ENCODE data around the gene DTHD1. TPM values are rescaled to one million over a fixed set of nuclear protein-coding genes. Genes with fewer than 3 reads are reported as not detected.

DTHD1 gene
- total and polyA plus RNA-seq, 12 donors, result 0.03 to 0.61 (median 0.08) TPM; not detected in 7

- no peak for DNase-seq
- Histone ChIP-seq H3K4me3 (no peak overlapping the region), H3K27ac (no peak overlapping the region), H3K4me1 (replicated peaks in 1 of 2) (no peaks in the 10 kb centered on the region), H3K27me3 (no peaks in the 10 kb centered on the region), H3K9me3 (replicated peaks in 1 of 3) (no peaks in the 10 kb centered on the region), H3K36me3 (replicated peaks in 1 of 2) (no peaks in the 10 kb centered on the region)
- TF ChIP-seq POLR2A (IDR thresholded peaks at IDR 0.05), result no peak
- peak in 1 of 6 experiments; percentile 3 for TF ChIP-seq CTCF (IDR thresholded peaks at IDR 0.05)
- intact Hi-C loops (cut with DNase I), result no loop called here
These were observed 105.3 kb downstream of the DTHD1 start for GRCh38 chr4:36386691-36387090.

GRCh38 chr4:36388710-36389109 lies 107.3 kb downstream of the DTHD1 start:
- no peak overlapping the region for H3K4me3 ChIP-seq
- H3K9me3 ChIP-seq (replicated peaks in 1 of 3), result no peaks in the 10 kb centered on the region
- TF ChIP-seq CTCF (IDR thresholded peaks at IDR 0.05) (no peak), POLR2A (IDR thresholded peaks at IDR 0.05) (no peak)
- H3K36me3 ChIP-seq (replicated peaks in 1 of 2), result no peaks in the 10 kb centered on the region
- peak in 4 of 7 donors; percentile 9 to 54 (median 22) for DNase-seq
- H3K4me1 ChIP-seq (replicated peaks in 1 of 2), result no peaks in the 10 kb centered on the region
- WGBS, 4 donors, result 24 to 41% (median 36%) methylated on average over 5 of the region's 5 CpGs
- H3K27me3 ChIP-seq, result no peaks in the 10 kb centered on the region
- intact Hi-C loops (cut with DNase I), result no loop called here
- no peak overlapping the region for H3K27ac ChIP-seq

GRCh38 chr4:36391411-36391810 lies 110.0 kb downstream of the DTHD1 start:
- TF ChIP-seq POLR2A (IDR thresholded peaks at IDR 0.05) (no peak), CTCF (IDR thresholded peaks at IDR 0.05) (no peak)
- Histone ChIP-seq H3K36me3 (replicated peaks in 1 of 2) (no peaks in the 10 kb centered on the region), H3K4me3 (no peak overlapping the region), H3K9me3 (replicated peaks in 1 of 3) (no peaks in the 10 kb centered on the region), H3K27ac (no peak overlapping the region), H3K4me1 (replicated peaks in 1 of 2) (no peaks in the 10 kb centered on the region), H3K27me3 (no peaks in the 10 kb centered on the region)
- intact Hi-C loops (cut with DNase I), result no loop called here
- no peak for DNase-seq
- WGBS, 4 donors, result 77 to 88% (median 81%) methylated on average over 2 of the region's 2 CpGs

- H3K9me3 ChIP-seq (replicated peaks in 1 of 3), result no peaks in the 10 kb centered on the region
- no peaks in the 10 kb centered on the region for H3K27me3 ChIP-seq
- 24 to 55% (median 41%) methylated on average over 1 of the region's 1 CpG for WGBS, 4 donors
- intact Hi-C loops (cut with DNase I), result no loop called here
- no peaks in the 10 kb centered on the region for H3K36me3 ChIP-seq (replicated peaks in 1 of 2)
- peak in 1 of 7 donors; percentile 11 for DNase-seq
- H3K27ac ChIP-seq, result no peak overlapping the region
- TF ChIP-seq CTCF (IDR thresholded peaks at IDR 0.05) (no peak), POLR2A (IDR thresholded peaks at IDR 0.05) (no peak)
- no peaks in the 10 kb centered on the region for H3K4me1 ChIP-seq (replicated peaks in 1 of 2)
- H3K4me3 ChIP-seq, result no peak overlapping the region
These were observed 110.6 kb downstream of the DTHD1 start for GRCh38 chr4:36392024-36392423.
